Lower leg skin (tissue), 4 donors: ENCODE results near the gene ESRRB. TPM values are rescaled to one million over a fixed set of nuclear protein-coding genes. Genes with fewer than 3 reads are reported as not detected.

Source experiments
- DNase-seq, 2 donors: peaks; one replicate each; pipeline ENCODE4 v3.0.0-alpha.2; 2019; ENCODE audit warnings: low spot score in 2 of 2
- H3K4me3 ChIP-seq: fragments of 200-600 bp; sonication (generic); 2 replicates; pipeline ENCODE4 v1.5.1; 2017; ENCODE audit warnings: mild to moderate bottlenecking, low read depth; ENCODE audit not compliant: poor library complexity, severe bottlenecking
- CTCF ChIP-seq, 3 donors: fragments of 450-650 bp; IDR thresholded peaks; one replicate each; pipeline ENCODE4 v1.5.1; 2016; ENCODE audit warnings: antibody characterized with exemption in 3 of 3, mild to moderate bottlenecking in 3 of 3, moderate library complexity in 2 of 3
- POLR2A ChIP-seq, 2 donors: fragments of 450-650 bp; IDR thresholded peaks; one replicate each; pipeline ENCODE4 v1.6.1; 2016 to 2017; ENCODE audit warnings: antibody characterized with exemption in 2 of 2, mild to moderate bottlenecking in 1 of 2, moderate library complexity in 1 of 2
- WGBS, 2 donors: methylation state at CpG; one replicate each; pipeline ENCODE4 v1.1.5; 2018; 5-methylcytosine and 5-hydroxymethylcytosine counted together
- intact Hi-C: fragments of 100-400 bp; cut with DNase I; formaldehyde crosslinking; loops from one replicate; pipeline ENCODE4 v1.15.0; 2023; ENCODE audit warnings: low total_unique reads
- total RNA-seq, 4 donors: library from RNA; depleted of rRNA; stranded (reverse); fragments of >200 nt; gene quantifications; one replicate each; pipeline ENCODE4 v1.1.0, GENCODE V29; 2016

The ESRRB gene
- total RNA-seq, 4 donors from 2014 or later, result 0.08 to 1.1 (median 0.19) TPM; not detected in 1

- 2% methylated on average over 42 to 80 of the region's 80 CpGs for WGBS, 2 donors
- TF ChIP-seq POLR2A (IDR thresholded peaks at IDR 0.05) (no peak), CTCF (IDR thresholded peaks at IDR 0.05) (no peak)
- H3K4me3 ChIP-seq, result no peak overlapping the region
- intact Hi-C loops, result no loop called here
- DNase-seq, result no peak
Measured at GRCh38 chr14:76376878-76377734, 1.2 kb downstream of the ESRRB start.

- TF ChIP-seq POLR2A (IDR thresholded peaks at IDR 0.05) (no peak), CTCF (IDR thresholded peaks at IDR 0.05) (no peak)
Measured at GRCh38 chr14:76377735-76378074, 1.8 kb downstream of the ESRRB start.

GRCh38 chr14:76380991-76381390 is 5.1 kb downstream of the ESRRB start:
- intact Hi-C loops, result no loop called here
- no peak for TF ChIP-seq POLR2A (IDR thresholded peaks at IDR 0.05)
- no peak for TF ChIP-seq CTCF (IDR thresholded peaks at IDR 0.05)
- H3K4me3 ChIP-seq, result no peak overlapping the region
- 14 to 20% methylated on average over 6 to 7 of the region's 7 CpGs for whole genome bisulfite sequencing, 2 donors
- DNase-seq, result no peak

More at GRCh38 chr14:76377735-76378074, 1.8 kb downstream of the ESRRB start:
- intact Hi-C loops, result no loop called here
- DNase-seq, result no peak
- no peak overlapping the region for H3K4me3 ChIP-seq
- WGBS, 2 donors, result 10 to 18% methylated on average over 5 of the region's 5 CpGs

- intact Hi-C loops, result no loop called here
- no peak for TF ChIP-seq POLR2A (IDR thresholded peaks at IDR 0.05)
- TF ChIP-seq CTCF (IDR thresholded peaks at IDR 0.05), result no peak
- no peak for DNase-seq
- no peak overlapping the region for H3K4me3 ChIP-seq
- WGBS, 2 donors, result 75 to 76% methylated on average over 5 to 7 of the region's 7 CpGs
Measured at GRCh38 chr14:76381817-76382494, 6.0 kb downstream of the ESRRB start.

GRCh38 chr14:76382495-76382832 is 6.5 kb downstream of the ESRRB start:
- no peak for TF ChIP-seq CTCF (IDR thresholded peaks at IDR 0.05)
- TF ChIP-seq POLR2A (IDR thresholded peaks at IDR 0.05), result no peak
- WGBS, 2 donors, result 36 to 60% methylated on average over 1 of the region's 1 CpG
- DNase-seq, result no peak

More at GRCh38 chr14:76382495-76382832, 6.5 kb downstream of the ESRRB start:
- intact Hi-C loops, result no loop called here
- no peak overlapping the region for H3K4me3 ChIP-seq
